HG03064 (cell line): ENCODE measurements around the gene SSNA1.

Source experiments
- ATAC-seq: cut with Tn5 transposase; IDR thresholded peaks from one replicate; pipeline ENCODE4 v1.9.1; 2021; ENCODE audit warnings: low read depth; ENCODE audit not compliant: unreplicated experiment

SSNA1 gene

GRCh38 chr9:137167277-137167746 is 21.2 kb upstream of the SSNA1 start:
- ATAC-seq = no peak

GRCh38 chr9:137167747-137168572 is 20.5 kb upstream of the SSNA1 start:
- ATAC-seq = no peak

- no peak for ATAC-seq
Measured at GRCh38 chr9:137168573-137168903, 19.9 kb upstream of the SSNA1 start.

GRCh38 chr9:137168904-137169856 is 19.3 kb upstream of the SSNA1 start:
- no peak for ATAC-seq

- no peak for ATAC-seq
Measured at GRCh38 chr9:137169896-137170358, 18.5 kb upstream of the SSNA1 start, which contains the start of gene LRRC26. Gene LRRC26, minus strand, starts transcription at chr9:137170051. Its CDS starts 108 bp downstream, at chr9:137169943.

- no peak for ATAC-seq
Measured at GRCh38 chr9:137170486-137171148, 17.9 kb upstream of the SSNA1 start.

- ATAC-seq = no peak
Measured at GRCh38 chr9:137171149-137171900, 17.2 kb upstream of the SSNA1 start.

GRCh38 chr9:137172901-137173795 is 15.3 kb upstream of the SSNA1 start:
- no peak for ATAC-seq

- ATAC-seq = no peak
Measured at GRCh38 chr9:137173796-137174664, 14.4 kb upstream of the SSNA1 start.

- no peak for ATAC-seq
Measured at GRCh38 chr9:137174722-137175293, 13.7 kb upstream of the SSNA1 start.

GRCh38 chr9:137175345-137175961 is 13.0 kb upstream of the SSNA1 start:
- no peak for ATAC-seq

GRCh38 chr9:137176302-137177182 is 11.9 kb upstream of the SSNA1 start:
- no peak for ATAC-seq

- ATAC-seq = no peak
Measured at GRCh38 chr9:137178201-137178938, 10.1 kb upstream of the SSNA1 start.

- ATAC-seq = no peak
Measured at GRCh38 chr9:137178939-137179630, 9.4 kb upstream of the SSNA1 start.

GRCh38 chr9:137179761-137180160 is 8.7 kb upstream of the SSNA1 start:
- no peak for ATAC-seq
